ENCODE data around the gene TBL3. TPM values are rescaled to one million over a fixed set of nuclear protein-coding genes. Genes with fewer than 3 reads are reported as not detected.

The TBL3 gene
- total RNA-seq, 6 experiments from 2014 or later: 15.8 to 42.4 (median 18.1) TPM

DNA sequence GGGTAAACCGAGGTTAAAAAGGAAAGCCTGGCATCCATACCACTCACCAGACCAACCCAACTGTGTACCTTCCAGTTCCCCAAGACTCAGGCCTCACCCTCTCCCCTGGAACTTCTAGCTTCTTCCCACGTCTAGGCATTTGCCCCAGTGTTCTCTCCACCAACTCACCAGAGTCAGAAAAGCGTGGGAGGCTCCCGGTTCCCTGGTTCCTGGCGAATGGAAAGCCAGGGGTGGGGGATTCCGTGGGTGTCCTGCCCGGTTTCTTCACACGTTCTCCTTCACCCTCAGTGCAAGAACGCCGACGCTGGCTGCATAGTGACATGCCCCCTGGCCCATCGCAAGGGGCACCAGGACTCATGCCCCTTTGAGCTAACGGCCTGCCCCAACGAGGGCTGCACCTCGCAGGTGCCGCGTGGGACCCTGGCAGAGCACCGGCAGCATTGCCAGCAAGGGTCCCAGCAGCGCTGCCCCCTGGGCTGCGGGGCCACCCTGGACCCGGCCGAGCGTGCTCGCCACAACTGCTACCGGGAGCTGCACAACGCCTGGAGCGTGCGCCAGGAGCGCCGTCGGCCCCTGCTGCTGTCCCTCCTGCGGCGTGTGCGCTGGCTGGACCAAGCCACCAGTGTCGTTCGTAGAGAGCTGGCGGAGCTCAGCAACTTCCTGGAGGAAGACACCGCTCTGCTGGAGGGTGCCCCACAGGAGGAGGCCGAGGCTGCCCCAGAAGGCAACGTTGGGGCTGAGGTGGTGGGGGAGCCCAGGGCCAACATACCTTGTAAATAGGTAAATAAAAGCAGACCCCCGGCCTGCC is 3.5 kb upstream of the TBL3 start:
- no peaks in the 10 kb centered on the region for H3K27me3 ChIP-seq
- intact Hi-C loops (cut with DNase I): no loop called here
- no peak overlapping the region for H3K4me3 ChIP-seq
- peaks cover 0 to 4% (median 0%) of the 10 kb centered on the region in 4 donors for H3K36me3 ChIP-seq
- peaks cover 0 to 30% (median 7%) of the 10 kb centered on the region in 4 donors for H3K4me1 ChIP-seq
- no peak overlapping the region for H3K27ac ChIP-seq
- WGBS (ENCODE audit: insufficient coverage, low coverage, low lambda C conversion rate, missing lambda C conversion rate): 80% methylated on average over 6 of the region's 41 CpGs
- ATAC-seq (no peak), DNase-seq (no peak)
- TF ChIP-seq, protein P1, sequence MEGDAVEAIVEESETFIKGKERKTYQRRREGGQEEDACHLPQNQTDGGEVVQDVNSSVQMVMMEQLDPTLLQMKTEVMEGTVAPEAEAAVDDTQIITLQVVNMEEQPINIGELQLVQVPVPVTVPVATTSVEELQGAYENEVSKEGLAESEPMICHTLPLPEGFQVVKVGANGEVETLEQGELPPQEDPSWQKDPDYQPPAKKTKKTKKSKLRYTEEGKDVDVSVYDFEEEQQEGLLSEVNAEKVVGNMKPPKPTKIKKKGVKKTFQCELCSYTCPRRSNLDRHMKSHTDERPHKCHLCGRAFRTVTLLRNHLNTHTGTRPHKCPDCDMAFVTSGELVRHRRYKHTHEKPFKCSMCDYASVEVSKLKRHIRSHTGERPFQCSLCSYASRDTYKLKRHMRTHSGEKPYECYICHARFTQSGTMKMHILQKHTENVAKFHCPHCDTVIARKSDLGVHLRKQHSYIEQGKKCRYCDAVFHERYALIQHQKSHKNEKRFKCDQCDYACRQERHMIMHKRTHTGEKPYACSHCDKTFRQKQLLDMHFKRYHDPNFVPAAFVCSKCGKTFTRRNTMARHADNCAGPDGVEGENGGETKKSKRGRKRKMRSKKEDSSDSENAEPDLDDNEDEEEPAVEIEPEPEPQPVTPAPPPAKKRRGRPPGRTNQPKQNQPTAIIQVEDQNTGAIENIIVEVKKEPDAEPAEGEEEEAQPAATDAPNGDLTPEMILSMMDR (IDR thresholded peaks at IDR 0.05): no peak
- TF ChIP-seq POLR2A (IDR thresholded peaks at IDR 0.05): no peak
- H3K9me3 ChIP-seq: no peaks in the 10 kb centered on the region

DNA sequence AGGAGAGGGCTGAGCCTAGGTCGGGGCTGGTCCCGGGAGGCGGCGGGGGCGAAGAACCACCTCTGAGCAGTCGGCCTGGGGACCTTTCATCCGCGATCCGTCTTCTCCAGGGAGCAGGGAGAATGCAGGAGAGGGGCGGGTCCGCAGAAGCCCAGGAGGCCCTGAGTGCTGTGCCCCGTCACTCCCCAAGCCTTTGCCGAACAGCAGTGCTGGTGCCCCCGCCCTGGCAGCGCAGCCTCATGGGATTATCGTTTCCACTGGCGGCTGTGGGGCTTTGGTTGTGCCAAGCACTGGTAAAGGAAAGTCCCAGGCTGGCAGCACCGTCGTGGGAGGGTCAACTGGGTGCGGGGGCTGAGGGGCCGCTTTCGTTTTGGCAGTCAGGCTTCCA is 631 bp downstream of the TBL3 start:
- peak in 2 of 3 donors; percentile 31 to 63 for DNase-seq

GRCh38 chr16:1973461-1974156 is 1.8 kb downstream of the TBL3 start:
- H3K4me1 ChIP-seq: peaks cover 0 to 17% (median 5%) of the 10 kb centered on the region in 4 donors
- ATAC-seq: no peak
- intact Hi-C loops (cut with DNase I): no loop called here
- no peak overlapping the region for H3K27ac ChIP-seq
- 82% methylated on average over 6 of the region's 16 CpGs for WGBS (ENCODE audit: insufficient coverage, low coverage, low lambda C conversion rate, missing lambda C conversion rate)
- no peaks in the 10 kb centered on the region for H3K9me3 ChIP-seq
- DNase-seq: peak in 2 of 3 donors; percentile 20 to 51
- no peaks in the 10 kb centered on the region for H3K27me3 ChIP-seq
- TF ChIP-seq, protein P1 (IDR thresholded peaks at IDR 0.05): no peak
- no peak for TF ChIP-seq POLR2A (IDR thresholded peaks at IDR 0.05)
- peaks cover 0 to 33% (median 10%) of the 10 kb centered on the region in 4 donors for H3K36me3 ChIP-seq
- H3K4me3 ChIP-seq: no peak overlapping the region

More for the DNA sequence above, 631 bp downstream of the TBL3 start:
- H3K9me3 ChIP-seq: no peaks in the 10 kb centered on the region
- TF ChIP-seq, protein P1 (IDR thresholded peaks at IDR 0.05): no peak
- TF ChIP-seq POLR2A (IDR thresholded peaks at IDR 0.05): no peak
- peak overlapping the region in 2 of 3 donors; percentile 54 to 84 for H3K27ac ChIP-seq
- H3K36me3 ChIP-seq: peaks cover 0 to 25% (median 10%) of the 10 kb centered on the region in 4 donors
- intact Hi-C loops (cut with DNase I): no loop called here
- H3K4me3 ChIP-seq: peak overlapping the region; percentile 85 to 100 (median 99)
- ATAC-seq: peak in 1 of 4 donors; percentile 1
- 3% methylated on average over 16 of the region's 22 CpGs for WGBS (ENCODE audit: insufficient coverage, low coverage, low lambda C conversion rate, missing lambda C conversion rate)
- peaks cover 0 to 17% (median 5%) of the 10 kb centered on the region in 4 donors for H3K4me1 ChIP-seq
- no peaks in the 10 kb centered on the region for H3K27me3 ChIP-seq

DNA sequence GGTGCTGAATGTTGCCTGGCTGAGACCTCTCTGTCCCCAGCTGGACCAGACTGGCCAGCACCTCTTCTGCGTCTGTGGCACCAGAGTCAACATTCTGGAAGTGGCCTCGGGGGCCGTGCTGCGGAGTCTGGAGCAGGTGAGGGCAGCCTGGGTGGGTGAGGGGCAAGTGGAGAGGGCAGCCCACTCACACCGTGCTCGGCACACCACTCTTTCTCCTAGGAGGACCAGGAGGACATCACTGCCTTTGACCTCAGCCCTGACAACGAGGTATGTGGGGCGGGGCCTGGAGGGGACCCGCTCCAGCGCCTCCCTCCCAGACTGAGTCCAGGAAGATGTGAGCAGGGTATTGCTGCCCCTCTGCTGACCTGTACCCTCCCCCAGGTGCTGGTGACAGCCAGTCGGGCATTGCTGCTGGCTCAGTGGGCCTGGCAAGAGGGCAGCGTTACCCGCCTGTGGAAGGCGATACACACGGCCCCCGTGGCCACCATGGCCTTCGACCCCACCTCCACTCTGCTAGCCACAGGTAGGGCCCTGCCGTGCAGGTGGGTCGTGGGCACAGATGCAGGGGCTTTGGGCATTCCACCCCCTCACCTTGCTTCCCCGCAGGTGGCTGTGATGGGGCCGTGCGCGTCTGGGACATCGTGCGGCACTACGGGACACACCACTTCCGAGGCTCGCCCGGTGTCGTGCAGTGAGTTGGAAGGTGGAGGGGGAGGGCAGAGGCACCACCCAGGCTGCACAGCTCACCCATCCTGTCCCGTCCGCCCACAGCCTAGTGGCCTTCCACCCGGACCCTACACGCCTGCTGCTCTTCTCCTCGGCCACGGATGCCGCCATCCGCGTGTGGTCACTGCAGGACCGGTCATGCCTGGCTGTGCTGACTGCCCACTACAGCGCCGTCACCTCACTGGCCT is 2.6 kb downstream of the TBL3 start:
- intact Hi-C loops (cut with DNase I): no loop called here
- H3K27ac ChIP-seq: no peak overlapping the region
- DNase-seq: peak in 2 of 3 donors; percentile 23 to 56
- H3K4me3 ChIP-seq: no peak overlapping the region
- TF ChIP-seq, protein P1 (IDR thresholded peaks at IDR 0.05): no peak
- no peak for TF ChIP-seq POLR2A (IDR thresholded peaks at IDR 0.05)
- no peaks in the 10 kb centered on the region for H3K9me3 ChIP-seq
- 80% methylated on average over 5 of the region's 42 CpGs for WGBS (ENCODE audit: insufficient coverage, low coverage, low lambda C conversion rate, missing lambda C conversion rate)
- no peaks in the 10 kb centered on the region for H3K27me3 ChIP-seq
- peaks cover 0 to 33% (median 10%) of the 10 kb centered on the region in 4 donors for H3K36me3 ChIP-seq
- peaks cover 0 to 17% (median 5%) of the 10 kb centered on the region in 4 donors for H3K4me1 ChIP-seq
- no peak for ATAC-seq

Measured in right lobe of liver (tissue), 6 donors.